ENCODE data around the gene RERE. TPM values are rescaled to one million over a fixed set of nuclear protein-coding genes. Genes with fewer than 3 reads are reported as not detected.
"Not testable (repeated sequence)": the region's sequence is repeated elsewhere in the genome, so short reads cannot be mapped to it uniquely, and the experiment has no call there.

Gene RERE
- total RNA-seq, 4 donors from 2014 or later, result 86.4 to 111 (median 103) TPM

- Histone ChIP-seq H3K36me3 (no peaks in the 10 kb centered on the region), H3K4me1 (peaks cover 0 to 5% (median 0%) of the 10 kb centered on the region in 4 donors), H3K27me3 (no peaks in the 10 kb centered on the region), H3K9me3 (no peaks in the 10 kb centered on the region), H3K27ac (no peak overlapping the region), H3K4me3 (no peak overlapping the region)
- no peak for TF ChIP-seq EP300 (IDR thresholded peaks at IDR 0.05)
- TF ChIP-seq, protein P1, sequence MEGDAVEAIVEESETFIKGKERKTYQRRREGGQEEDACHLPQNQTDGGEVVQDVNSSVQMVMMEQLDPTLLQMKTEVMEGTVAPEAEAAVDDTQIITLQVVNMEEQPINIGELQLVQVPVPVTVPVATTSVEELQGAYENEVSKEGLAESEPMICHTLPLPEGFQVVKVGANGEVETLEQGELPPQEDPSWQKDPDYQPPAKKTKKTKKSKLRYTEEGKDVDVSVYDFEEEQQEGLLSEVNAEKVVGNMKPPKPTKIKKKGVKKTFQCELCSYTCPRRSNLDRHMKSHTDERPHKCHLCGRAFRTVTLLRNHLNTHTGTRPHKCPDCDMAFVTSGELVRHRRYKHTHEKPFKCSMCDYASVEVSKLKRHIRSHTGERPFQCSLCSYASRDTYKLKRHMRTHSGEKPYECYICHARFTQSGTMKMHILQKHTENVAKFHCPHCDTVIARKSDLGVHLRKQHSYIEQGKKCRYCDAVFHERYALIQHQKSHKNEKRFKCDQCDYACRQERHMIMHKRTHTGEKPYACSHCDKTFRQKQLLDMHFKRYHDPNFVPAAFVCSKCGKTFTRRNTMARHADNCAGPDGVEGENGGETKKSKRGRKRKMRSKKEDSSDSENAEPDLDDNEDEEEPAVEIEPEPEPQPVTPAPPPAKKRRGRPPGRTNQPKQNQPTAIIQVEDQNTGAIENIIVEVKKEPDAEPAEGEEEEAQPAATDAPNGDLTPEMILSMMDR (IDR thresholded peaks at IDR 0.05), result no peak
- TF ChIP-seq POLR2A (IDR thresholded peaks at IDR 0.05), result no peak
- DNase-seq (ENCODE audit: low spot score in 2 of 2), result no peak
- 62 to 68% methylated on average over 1 of the region's 1 CpG for WGBS, 2 donors
Measured at GRCh38 chr1:8790987-8791386, 26.5 kb downstream of the RERE start.

DNA sequence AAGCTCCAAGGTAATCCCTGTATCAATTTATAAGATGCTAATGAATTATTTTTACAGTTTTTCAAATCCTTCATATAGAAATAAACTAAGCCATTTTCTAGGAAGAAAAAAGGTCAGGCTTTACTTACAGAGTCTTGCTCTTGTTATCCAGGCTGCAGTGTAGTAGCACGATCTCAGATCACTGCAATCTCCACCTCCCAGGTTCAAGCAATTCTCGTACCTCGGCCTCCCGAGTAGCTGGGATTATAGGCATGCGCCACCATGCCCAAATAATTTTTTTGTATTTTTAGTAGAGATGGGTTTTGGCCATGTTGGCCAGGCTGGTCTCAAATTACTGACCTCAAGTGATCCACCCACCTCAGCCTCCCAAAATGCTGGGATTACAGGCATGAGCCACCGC, 27.0 kb downstream of the RERE start:
- Histone ChIP-seq H3K4me1 (peaks cover 0 to 5% (median 0%) of the 10 kb centered on the region in 4 donors), H3K27me3 (no peaks in the 10 kb centered on the region), H3K9me3 (no peaks in the 10 kb centered on the region), H3K27ac (no peak overlapping the region), H3K4me3 (no peak overlapping the region), H3K36me3 (no peaks in the 10 kb centered on the region)
- TF ChIP-seq POLR2A (IDR thresholded peaks at IDR 0.05) (no peak), EP300 (IDR thresholded peaks at IDR 0.05) (no peak)
- TF ChIP-seq, protein P1 (IDR thresholded peaks at IDR 0.05), result no peak
- no peak for DNase-seq (ENCODE audit: low spot score in 2 of 2)
- 91 to 93% methylated on average over 6 of the region's 6 CpGs for WGBS, 2 donors

DNA sequence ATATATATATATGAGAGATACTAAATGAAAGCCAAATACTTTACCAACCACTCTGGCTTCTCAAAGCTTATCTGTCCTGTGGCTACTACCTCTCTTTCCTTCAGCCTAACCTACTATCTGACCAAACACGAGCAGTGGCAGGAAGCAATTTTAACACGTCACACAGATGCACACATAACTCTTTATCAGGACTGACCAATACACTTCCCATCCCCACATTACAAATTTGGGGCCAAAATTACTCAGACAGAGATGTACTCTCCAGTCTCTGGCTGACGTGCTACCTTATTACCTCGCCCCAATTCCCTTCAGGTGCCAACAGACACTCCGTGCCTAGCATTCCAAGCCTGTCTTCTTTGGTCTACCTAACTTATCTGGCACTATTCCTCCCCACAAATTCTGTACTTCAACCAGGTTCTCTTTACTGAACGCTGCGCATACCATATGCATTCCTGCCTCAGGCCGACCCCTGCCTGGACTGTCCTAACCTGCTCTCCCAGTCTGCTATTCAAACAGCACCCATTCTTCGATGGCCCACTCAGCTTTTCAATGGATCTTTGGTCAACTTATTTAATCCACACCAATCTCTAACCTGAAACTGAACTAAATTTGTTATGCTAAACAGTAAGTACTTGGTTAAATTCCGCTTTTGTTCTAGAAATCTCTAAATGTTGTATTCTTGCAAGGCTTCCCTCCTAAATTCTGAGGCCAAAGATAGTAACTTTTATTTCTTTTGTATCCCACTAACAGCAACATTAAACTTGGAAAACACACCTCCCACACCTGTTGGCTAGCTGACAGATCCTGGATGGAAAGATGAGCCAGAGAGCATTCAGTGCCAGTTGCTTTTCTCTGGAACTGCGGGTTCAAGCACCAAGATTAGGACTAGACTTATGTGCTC, 27.9 kb downstream of the RERE start:
- Histone ChIP-seq H3K36me3 (no peaks in the 10 kb centered on the region), H3K9me3 (no peaks in the 10 kb centered on the region), H3K27me3 (no peaks in the 10 kb centered on the region), H3K4me3 (no peak overlapping the region), H3K4me1 (peaks cover 0 to 5% (median 0%) of the 10 kb centered on the region in 4 donors), H3K27ac (no peak overlapping the region)
- WGBS, 2 donors, result 83 to 87% methylated on average over 11 of the region's 11 CpGs
- no peak for DNase-seq (ENCODE audit: low spot score in 2 of 2)
- TF ChIP-seq EP300 (IDR thresholded peaks at IDR 0.05) (no peak), POLR2A (IDR thresholded peaks at IDR 0.05) (no peak)
- TF ChIP-seq, protein P1 (IDR thresholded peaks at IDR 0.05), result no peak

DNA sequence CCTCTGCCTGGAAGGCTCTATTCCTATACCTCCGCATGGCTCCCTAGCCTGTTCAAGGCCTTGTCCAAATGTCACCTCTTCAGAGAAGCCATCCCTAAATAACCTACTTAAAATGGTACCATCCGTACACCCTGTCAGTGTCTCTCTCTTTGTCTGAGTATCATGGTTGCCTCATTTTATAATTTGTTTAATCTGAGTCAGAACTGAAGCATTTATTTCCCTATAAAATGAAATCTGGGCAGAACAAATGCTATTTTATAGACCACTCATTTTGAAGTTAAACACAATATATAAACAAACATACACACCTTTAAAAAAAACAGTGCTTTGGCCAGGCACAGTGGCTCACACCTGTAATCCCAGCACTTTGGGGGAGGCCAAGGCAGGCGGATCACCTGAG, 30.2 kb downstream of the RERE start:
- Histone ChIP-seq H3K27me3 (no peaks in the 10 kb centered on the region), H3K4me3 (no peak overlapping the region), H3K27ac (no peak overlapping the region), H3K4me1 (peaks cover 0 to 5% (median 0%) of the 10 kb centered on the region in 4 donors), H3K9me3 (no peaks in the 10 kb centered on the region), H3K36me3 (no peaks in the 10 kb centered on the region)
- WGBS, 2 donors, result 98% methylated on average over 3 of the region's 3 CpGs
- DNase-seq (ENCODE audit: low spot score in 2 of 2), result no peak
- TF ChIP-seq, protein P1 (IDR thresholded peaks at IDR 0.05), result no peak
- TF ChIP-seq EP300 (IDR thresholded peaks at IDR 0.05), result no peak
- TF ChIP-seq POLR2A (IDR thresholded peaks at IDR 0.05), result no peak

- 92% methylated on average over 4 of the region's 4 CpGs for WGBS, 2 donors
- not testable (repeated sequence) for H3K4me1 ChIP-seq; H3K36me3 ChIP-seq; H3K4me3 ChIP-seq; H3K27me3 ChIP-seq; DNase-seq (ENCODE audit: low spot score in 2 of 2); H3K27ac ChIP-seq; H3K9me3 ChIP-seq
Measured at GRCh38 chr1:8786204-8786603, 31.2 kb downstream of the RERE start.
